Osteoblast (primary cell): Measurements from ENCODE around the gene NEB. TPM values are rescaled to one million over a fixed set of nuclear protein-coding genes. Genes with fewer than 3 reads are reported as not detected.
A peak's percentile ranks its signal among the peaks of the same experiment; 100 is the strongest.
"Not testable (repeated sequence)": the region's sequence is repeated elsewhere in the genome, so short reads cannot be mapped to it uniquely, and the experiment has no call there.

Experiments used
- DNase-seq: peaks from one replicate; pipeline ENCODE4 v3.0.0; 2011; ENCODE audit warnings: low spot score, mixed read lengths; ENCODE audit not compliant: insufficient read length; ENCODE audit errors: missing footprints
- H2AFZ ChIP-seq: 2 replicates; pipeline ENCODE4 v1.6.0; 2011; ENCODE audit warnings: mild to moderate bottlenecking, low read length
- H3K27ac ChIP-seq: 2 replicates; pipeline ENCODE4 v1.5.1; 2011; ENCODE audit warnings: mild to moderate bottlenecking, low read depth, low read length, moderate library complexity
- H3K27me3 ChIP-seq: 2 replicates; pipeline ENCODE4 v1.6.0; 2012; ENCODE audit warnings: mild to moderate bottlenecking, control low read depth, inconsistent platforms, low read length, moderate library complexity; ENCODE audit not compliant: insufficient read depth
- H3K36me3 ChIP-seq: 2 replicates; pipeline ENCODE4 v1.5.1; 2011; ENCODE audit warnings: mild to moderate bottlenecking, low read length, control low read depth, moderate library complexity; ENCODE audit not compliant: insufficient read depth
- H3K4me1 ChIP-seq: 2 replicates; pipeline ENCODE4 v1.5.1; 2011; ENCODE audit warnings: mild to moderate bottlenecking, low read length, control low read depth, moderate library complexity; ENCODE audit not compliant: insufficient read depth
- H3K4me2 ChIP-seq: 2 replicates; pipeline ENCODE4 v1.6.0; 2011; ENCODE audit warnings: mild to moderate bottlenecking, low read length; ENCODE audit not compliant: insufficient read depth
- H3K4me3 ChIP-seq: fragments of 200-600 bp; sonication (generic); 3 replicates; pipeline ENCODE4 v1.5.1; 2012; ENCODE audit warnings: mild to moderate bottlenecking, low read length, inconsistent platforms; ENCODE audit not compliant: insufficient read depth
- H3K79me2 ChIP-seq: 2 replicates; pipeline ENCODE4 v1.6.0; 2012; ENCODE audit warnings: mild to moderate bottlenecking, low read length, control low read depth, inconsistent platforms; ENCODE audit not compliant: insufficient read depth
- H3K9me3 ChIP-seq: 2 replicates; pipeline ENCODE4 v1.5.1; 2011; ENCODE audit warnings: low read depth, low read length, control low read depth
- H4K20me1 ChIP-seq: 2 replicates; pipeline ENCODE4 v1.6.0; 2012; ENCODE audit warnings: mild to moderate bottlenecking, low read length, control low read depth; ENCODE audit not compliant: insufficient read depth
- total RNA-seq: library from RNA; depleted of rRNA; stranded (reverse); fragments of >200 nt; gene quantifications from 2 replicates; pipeline ENCODE4 v1.2.3, GENCODE V29; 2012
- TF ChIP-seq, protein P1 (sequence below): IDR thresholded peaks from 2 replicates; pipeline ENCODE4 v1.5.1; 2011; ENCODE audit warnings: mild to moderate bottlenecking, low read depth, low read length, moderate library complexity; ENCODE audit errors: extremely low read depth

The NEB gene
- total RNA-seq, 1 donor = 0.36 TPM

DNA sequence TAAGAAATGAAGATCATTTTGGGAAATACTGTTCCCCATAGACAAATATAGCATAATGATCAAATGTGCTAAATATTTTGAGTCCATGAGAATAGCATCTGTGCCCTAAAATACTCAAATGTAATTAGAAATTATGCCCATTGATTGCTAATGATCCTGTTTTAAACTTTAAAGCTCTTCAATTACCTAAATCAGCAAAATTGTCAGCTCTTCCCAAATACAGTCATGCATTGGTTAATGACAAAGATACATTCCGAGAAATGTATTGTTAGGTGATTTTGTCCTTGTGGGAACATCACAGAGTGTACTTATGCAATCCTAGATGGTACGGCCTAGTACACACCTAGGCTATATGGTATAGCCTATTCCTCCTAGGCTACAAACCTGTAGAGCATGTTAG lies 89.7 kb downstream of the NEB start:
- H3K4me2 ChIP-seq = no peak overlapping the region
- H3K27me3 ChIP-seq = no peaks in the 10 kb centered on the region
- H3K36me3 ChIP-seq = no peaks in the 10 kb centered on the region
- no peak overlapping the region for H3K4me3 ChIP-seq
- TF ChIP-seq, protein P1, sequence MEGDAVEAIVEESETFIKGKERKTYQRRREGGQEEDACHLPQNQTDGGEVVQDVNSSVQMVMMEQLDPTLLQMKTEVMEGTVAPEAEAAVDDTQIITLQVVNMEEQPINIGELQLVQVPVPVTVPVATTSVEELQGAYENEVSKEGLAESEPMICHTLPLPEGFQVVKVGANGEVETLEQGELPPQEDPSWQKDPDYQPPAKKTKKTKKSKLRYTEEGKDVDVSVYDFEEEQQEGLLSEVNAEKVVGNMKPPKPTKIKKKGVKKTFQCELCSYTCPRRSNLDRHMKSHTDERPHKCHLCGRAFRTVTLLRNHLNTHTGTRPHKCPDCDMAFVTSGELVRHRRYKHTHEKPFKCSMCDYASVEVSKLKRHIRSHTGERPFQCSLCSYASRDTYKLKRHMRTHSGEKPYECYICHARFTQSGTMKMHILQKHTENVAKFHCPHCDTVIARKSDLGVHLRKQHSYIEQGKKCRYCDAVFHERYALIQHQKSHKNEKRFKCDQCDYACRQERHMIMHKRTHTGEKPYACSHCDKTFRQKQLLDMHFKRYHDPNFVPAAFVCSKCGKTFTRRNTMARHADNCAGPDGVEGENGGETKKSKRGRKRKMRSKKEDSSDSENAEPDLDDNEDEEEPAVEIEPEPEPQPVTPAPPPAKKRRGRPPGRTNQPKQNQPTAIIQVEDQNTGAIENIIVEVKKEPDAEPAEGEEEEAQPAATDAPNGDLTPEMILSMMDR = no peak
- no peaks in the 10 kb centered on the region for H4K20me1 ChIP-seq
- no peaks in the 10 kb centered on the region for H3K79me2 ChIP-seq
- no peak overlapping the region for H2AFZ ChIP-seq
- DNase-seq = peak; percentile 53
- no peak overlapping the region for H3K27ac ChIP-seq
- H3K4me1 ChIP-seq = no peaks in the 10 kb centered on the region
- H3K9me3 ChIP-seq = no peaks in the 10 kb centered on the region

DNA sequence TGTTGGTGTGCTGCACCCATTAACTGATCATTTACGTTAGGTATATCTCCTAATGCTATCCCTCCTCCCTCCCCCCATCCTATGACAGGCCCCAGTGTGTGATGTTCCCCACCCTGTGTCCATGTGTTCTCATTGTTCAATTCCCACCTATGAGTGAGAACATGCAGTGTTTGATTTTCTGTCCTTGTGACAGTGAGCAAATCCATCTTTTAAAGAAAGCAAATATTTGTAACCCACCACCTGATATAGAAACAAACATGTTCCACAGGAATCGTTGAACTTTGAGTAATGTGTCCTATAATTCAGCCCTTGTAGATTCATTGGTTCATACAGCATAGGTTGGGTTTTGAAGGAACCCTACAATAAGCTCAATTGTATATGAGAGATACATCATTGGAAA lies 92.4 kb downstream of the NEB start:
- H3K79me2 ChIP-seq, H3K4me2 ChIP-seq, H3K27ac ChIP-seq, H3K9me3 ChIP-seq, DNase-seq, H3K36me3 ChIP-seq, H3K27me3 ChIP-seq, H3K4me1 ChIP-seq, H2AFZ ChIP-seq, H4K20me1 ChIP-seq, H3K4me3 ChIP-seq: not testable (repeated sequence)

DNA sequence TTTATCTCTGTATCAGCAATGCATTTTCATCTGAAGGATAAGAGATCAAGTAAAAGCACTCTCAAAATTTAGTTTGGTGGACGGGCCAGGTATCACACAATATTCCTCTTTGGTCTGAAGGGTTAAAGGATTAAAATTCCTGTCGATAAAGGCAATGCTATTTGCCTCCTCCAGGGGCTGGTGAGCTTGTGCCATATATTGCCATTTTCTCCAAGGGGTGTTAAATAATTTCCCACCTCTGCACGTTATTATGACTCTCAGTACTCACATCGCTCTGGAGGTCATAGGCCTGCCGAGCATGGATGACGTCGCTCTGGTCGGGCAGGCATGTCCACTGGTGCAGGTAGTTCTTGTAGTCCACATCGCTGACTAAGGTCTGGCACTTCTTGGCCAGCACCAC lies 94.2 kb downstream of the NEB start:
- H3K4me2 ChIP-seq = no peak overlapping the region
- TF ChIP-seq, protein P1 = no peak

DNA sequence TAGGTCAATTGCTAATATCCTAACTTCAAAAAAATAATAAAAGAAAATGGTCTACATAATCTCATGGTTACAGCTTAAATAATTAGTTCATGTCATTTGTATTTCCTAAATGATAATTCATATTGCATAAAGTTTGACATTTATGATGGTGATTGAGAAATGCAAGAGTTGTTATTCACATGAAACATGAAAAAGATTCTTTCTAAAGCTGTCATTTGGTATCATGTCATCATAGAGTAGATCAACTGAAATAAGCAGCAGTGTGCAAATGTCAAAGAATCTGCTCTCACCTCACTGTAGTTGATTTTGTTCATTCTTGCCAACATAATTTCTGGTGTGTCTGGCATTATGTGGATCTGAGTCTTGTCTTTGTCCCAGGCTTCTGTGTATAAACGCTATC lies 95.3 kb downstream of the NEB start:
- no peaks in the 10 kb centered on the region for H3K79me2 ChIP-seq
- H2AFZ ChIP-seq = no peak overlapping the region
- no peak for DNase-seq
- H3K27me3 ChIP-seq = no peaks in the 10 kb centered on the region
- no peaks in the 10 kb centered on the region for H3K36me3 ChIP-seq
- H3K27ac ChIP-seq = no peak overlapping the region
- H3K9me3 ChIP-seq = no peaks in the 10 kb centered on the region
- no peak overlapping the region for H3K4me3 ChIP-seq
- H3K4me2 ChIP-seq = peak overlapping the region; percentile 74
- peaks cover 5% of the 10 kb centered on the region for H3K4me1 ChIP-seq
- TF ChIP-seq, protein P1 = no peak
- no peaks in the 10 kb centered on the region for H4K20me1 ChIP-seq

More for the DNA sequence above, 94.2 kb downstream of the NEB start:
- H3K27ac ChIP-seq = no peak overlapping the region
- H3K4me1 ChIP-seq = peaks cover 5% of the 10 kb centered on the region
- H4K20me1 ChIP-seq = no peaks in the 10 kb centered on the region
- no peaks in the 10 kb centered on the region for H3K79me2 ChIP-seq
- no peaks in the 10 kb centered on the region for H3K9me3 ChIP-seq
- DNase-seq = no peak
- H3K4me3 ChIP-seq = no peak overlapping the region
- no peaks in the 10 kb centered on the region for H3K27me3 ChIP-seq
- no peak overlapping the region for H2AFZ ChIP-seq
- H3K36me3 ChIP-seq = no peaks in the 10 kb centered on the region
